Left lung (tissue), 10 donors: Measurements from ENCODE around the gene SDF4. TPM values are rescaled to one million over a fixed set of nuclear protein-coding genes. Genes with fewer than 3 reads are reported as not detected.

Experiments
- ATAC-seq: fragments of 200-7000 bp; cut with Tn5 transposase; one replicate; pipeline ENCODE4 v1.9.1; 2020; ENCODE audit warnings: moderate library complexity
- DNase-seq, 4 donors: peaks; one replicate each; pipeline ENCODE4 v3.0.0-alpha.2; 2013 to 2020
- H3K27ac ChIP-seq, 2 donors: fragments of 200-600 bp; sonication (generic) in 1 of 2; one replicate each; pipeline versions ENCODE4 v1.5.0 to v1.8.0; 2020 to 2021
- H3K27me3 ChIP-seq, 2 donors: fragments of 200-600 bp; sonication (generic) in 1 of 2; one replicate each; pipeline versions ENCODE4 v1.5.0 to v1.8.0; 2020 to 2021
- H3K36me3 ChIP-seq, 2 donors: fragments of 200-600 bp; sonication (generic) in 1 of 2; one replicate each; pipeline versions ENCODE4 v1.5.0 to v1.8.0; 2020 to 2021
- H3K4me1 ChIP-seq, 2 donors: fragments of 200-600 bp; one replicate each; pipeline ENCODE4 v1.8.0; 2021
- H3K4me3 ChIP-seq, 2 donors: fragments of 200-600 bp; sonication (generic) in 1 of 2; one replicate each; pipeline versions ENCODE4 v1.5.0 to v1.8.0; 2020 to 2021; ENCODE audit warnings: mild to moderate bottlenecking in 1 of 2
- H3K9me3 ChIP-seq, 2 donors: fragments of 200-600 bp; sonication (generic) in 1 of 2; one replicate each; pipeline versions ENCODE4 v1.5.0 to v1.8.0; 2020 to 2021
- CTCF ChIP-seq, 2 donors: fragments of 200-600 bp; sonication (generic) in 1 of 2; IDR thresholded peaks; one replicate each; pipeline versions ENCODE4 v1.5.0 to v1.8.0; 2021; ENCODE audit warnings: antibody characterized with exemption in 2 of 2
- intact Hi-C, 2 donors: fragments of 100-400 bp; cut with DNase I; formaldehyde crosslinking; loops; one replicate each; pipeline versions ENCODE4 v1.11.2 to v1.14.2; 2022
- polyA plus RNA-seq, 6 donors: library from polyadenylated mRNA; unstranded; fragments of 120-200 nt; gene quantifications; one replicate each; pipeline ENCODE4 v1.2.1, GENCODE V29; 2013; ENCODE audit not compliant: insufficient read length in 6 of 6
- total RNA-seq, 2 donors: library from RNA; stranded (reverse); fragmentation: NEBNext Ultra II Directional; extraction: Animal tissue kit (Norgen Biotek cat#: 25700); gene quantifications; one replicate each; pipeline ENCODE4 v1.2.1, GENCODE V29; 2021
- donor health status: DM: no; HTN: yes; CAD: no.
- donor health status: DM: no; HTN: no; CAD: no.

The SDF4 gene
- total and polyA plus RNA-seq, 8 donors: 86.7 to 166 (median 100) TPM

DNA sequence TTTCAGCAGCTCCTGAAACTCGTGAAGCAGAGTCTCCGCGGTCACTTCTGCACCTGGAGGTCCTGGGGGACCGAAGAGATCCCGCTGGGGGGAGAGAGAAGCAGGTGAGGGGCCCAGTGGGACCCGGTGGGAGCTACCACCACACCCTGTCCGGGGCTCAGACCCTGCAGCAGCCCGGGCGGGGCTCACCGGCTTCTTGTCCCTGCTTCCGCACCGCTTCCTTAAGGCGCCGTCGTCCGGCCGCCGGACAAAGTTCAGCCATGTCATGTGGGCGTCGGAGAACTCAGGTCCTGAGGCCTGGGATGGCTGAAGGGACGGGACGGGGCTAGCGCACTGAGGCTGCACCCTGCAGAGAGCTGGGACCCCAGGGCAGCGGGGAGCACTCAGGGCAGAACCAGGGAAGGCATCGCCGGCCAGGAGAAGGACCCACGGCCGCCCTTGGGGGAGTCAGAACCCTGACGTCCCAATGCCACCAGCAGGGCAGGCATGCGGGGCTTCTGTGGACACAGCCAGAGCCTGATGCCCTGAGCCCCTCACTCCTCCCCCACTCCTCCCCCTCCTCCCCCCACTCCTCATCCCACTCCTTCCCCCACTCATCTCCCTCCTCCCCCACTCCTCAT is 12.5 kb upstream of the SDF4 start:
- Histone ChIP-seq H3K27me3 (peaks cover 22 to 77% of the 10 kb centered on the region in 2 donors), H3K4me3 (no peak overlapping the region), H3K4me1 (peaks cover 0 to 11% of the 10 kb centered on the region in 2 donors), H3K27ac (no peak overlapping the region), H3K9me3 (no peaks in the 10 kb centered on the region), H3K36me3 (no peaks in the 10 kb centered on the region)
- no peak for DNase-seq
- intact Hi-C loops: loop anchor here in 1 of 2 donors (10.0 kb wide), 1 partner anchor 120 kb away; no protein-coding TSS in a partner anchor
- no peak for TF ChIP-seq CTCF (IDR thresholded peaks at IDR 0.05)
- ATAC-seq: no peak

DNA sequence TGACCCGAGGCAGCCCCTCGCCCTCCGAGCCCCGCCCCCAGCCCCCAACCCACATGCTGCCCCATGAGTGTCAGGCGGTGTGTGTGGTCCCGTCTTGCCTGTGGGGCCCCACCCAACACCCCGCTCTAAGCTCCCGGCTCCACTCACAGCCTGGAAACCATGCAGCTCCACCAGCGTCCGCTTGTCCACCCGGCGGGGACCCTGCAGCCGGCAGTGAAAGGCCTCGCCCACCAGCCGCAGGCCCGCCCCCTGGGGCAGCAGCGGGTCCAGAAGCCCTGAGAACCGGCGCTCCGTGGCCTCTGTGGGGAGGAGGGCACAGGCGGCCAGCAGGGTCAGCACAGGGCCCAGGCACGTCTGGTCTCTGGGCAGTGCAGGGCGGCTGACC is 12.0 kb upstream of the SDF4 start:
- H3K27ac ChIP-seq: no peak overlapping the region
- intact Hi-C loops: loop anchor here in 1 of 2 donors (10.0 kb wide), 1 partner anchor 119 kb away; no protein-coding TSS in a partner anchor
- TF ChIP-seq CTCF (IDR thresholded peaks at IDR 0.05): no peak
- H3K4me3 ChIP-seq: no peak overlapping the region
- no peak for DNase-seq
- ATAC-seq: no peak
- H3K27me3 ChIP-seq: peaks cover 27 to 82% of the 10 kb centered on the region in 2 donors
- H3K9me3 ChIP-seq: no peaks in the 10 kb centered on the region
- H3K4me1 ChIP-seq: peaks cover 0 to 11% of the 10 kb centered on the region in 2 donors
- no peaks in the 10 kb centered on the region for H3K36me3 ChIP-seq

- DNase-seq (no peak), ATAC-seq (no peak)
- TF ChIP-seq CTCF (IDR thresholded peaks at IDR 0.05): no peak
- Histone ChIP-seq H3K9me3 (no peaks in the 10 kb centered on the region), H3K4me3 (no peak overlapping the region), H3K27ac (no peak overlapping the region), H3K27me3 (peaks cover 33 to 84% of the 10 kb centered on the region in 2 donors), H3K4me1 (peaks cover 0 to 11% of the 10 kb centered on the region in 2 donors), H3K36me3 (no peaks in the 10 kb centered on the region)
- intact Hi-C loops: loop anchor here in 1 of 2 donors (10.0 kb wide), 1 partner anchor 118 kb away; no protein-coding TSS in a partner anchor
Measured at GRCh38 chr1:1243266-1243660, 11.5 kb upstream of the SDF4 start.

- ATAC-seq: no peak
- intact Hi-C loops: loop anchor here in 1 of 2 donors (10.0 kb wide), 1 partner anchor 118 kb away; no protein-coding TSS in a partner anchor
- no peak for TF ChIP-seq CTCF (IDR thresholded peaks at IDR 0.05)
- Histone ChIP-seq H3K4me3 (no peak overlapping the region), H3K4me1 (peaks cover 0 to 11% of the 10 kb centered on the region in 2 donors), H3K9me3 (no peaks in the 10 kb centered on the region), H3K36me3 (no peaks in the 10 kb centered on the region), H3K27me3 (peaks cover 38 to 84% of the 10 kb centered on the region in 2 donors), H3K27ac (no peak overlapping the region)
- DNase-seq: no peak
Measured at GRCh38 chr1:1242461-1243265, 10.9 kb upstream of the SDF4 start.
